RWPE1 (cell line): ENCODE results near the gene SLC25A26.

ENCODE experiments used
- CTCF ChIA-PET: fragments of 350-600 bp; sonication (Branson Sonifier 250); formaldehyde crosslinking; extraction: SDS; loops from one replicate; lab custom pipeline; 2021; lab: Yijun Ruan, JAX
- POLR2A ChIA-PET: fragments of 400-600 bp; formaldehyde crosslinking; extraction: SDS; loops from one replicate; lab custom pipeline; 2020; ENCODE audit warnings: antibody characterized with exemption; ENCODE audit not compliant: low non-redundant PET; lab: Yijun Ruan, JAX
- DNase-seq: peaks from one replicate; pipeline ENCODE4 v3.0.0; 2012; ENCODE audit warnings: low spot score
- H3K27ac ChIP-seq: fragments of 450-650 bp; 2 replicates; pipeline ENCODE4 v1.5.1; 2017
- CTCF ChIP-seq: fragments of 450-650 bp; conservative IDR thresholded peaks from 2 replicates; pipeline ENCODE4 v1.5.1; 2017; ENCODE audit warnings: low read depth, mild to moderate bottlenecking

The SLC25A26 gene

DNA sequence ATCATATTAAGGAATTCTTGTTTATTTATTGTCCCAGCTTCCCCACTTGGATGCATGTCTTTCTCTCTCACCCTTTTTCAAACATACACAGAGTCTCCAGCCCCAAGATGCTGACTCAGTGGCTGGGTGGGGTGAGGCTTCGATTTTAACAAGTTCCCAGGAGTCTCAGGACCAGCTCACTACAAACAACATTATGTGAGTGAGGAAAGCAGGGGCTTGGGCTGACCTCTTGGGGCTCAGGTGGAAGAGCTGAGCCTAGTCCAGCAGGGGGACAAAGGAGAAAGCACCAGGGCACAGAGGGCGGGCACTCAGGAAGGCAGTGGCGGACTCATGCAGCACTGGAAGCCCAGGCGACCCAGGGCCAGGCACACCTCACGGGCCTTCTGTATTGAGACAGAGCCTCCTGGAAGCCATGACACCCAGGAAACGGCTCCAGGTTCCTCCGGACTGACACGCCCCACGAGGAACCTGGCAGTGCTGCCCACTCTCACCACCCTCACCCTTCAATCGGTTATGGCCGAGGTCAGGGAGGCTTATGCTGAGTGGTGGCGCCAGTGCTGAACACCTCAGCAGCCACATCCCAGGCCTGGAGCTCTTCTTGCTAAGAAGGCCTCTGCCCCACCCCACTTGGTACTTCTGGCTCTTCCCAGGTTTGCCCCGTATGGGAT, 182.7 kb downstream of the SLC25A26 start:
- no peak for TF ChIP-seq CTCF
- ChIA-PET POLR2A (no interaction called here), CTCF (interaction anchor here (1.3 kb wide), 1 partner anchor 419 kb away, joined by 4 read pairs; no protein-coding TSS in a partner anchor)
- H3K27ac ChIP-seq = no peak overlapping the region
- DNase-seq = no peak

GRCh38 chr3:66404197-66404596, 183.4 kb downstream of the SLC25A26 start:
- TF ChIP-seq CTCF = no peak
- ChIA-PET POLR2A (no interaction called here), CTCF (interaction anchor here (1.3 kb wide), 1 partner anchor 418 kb away, joined by 4 read pairs; no protein-coding TSS in a partner anchor)
- no peak for DNase-seq
- no peak overlapping the region for H3K27ac ChIP-seq

DNA sequence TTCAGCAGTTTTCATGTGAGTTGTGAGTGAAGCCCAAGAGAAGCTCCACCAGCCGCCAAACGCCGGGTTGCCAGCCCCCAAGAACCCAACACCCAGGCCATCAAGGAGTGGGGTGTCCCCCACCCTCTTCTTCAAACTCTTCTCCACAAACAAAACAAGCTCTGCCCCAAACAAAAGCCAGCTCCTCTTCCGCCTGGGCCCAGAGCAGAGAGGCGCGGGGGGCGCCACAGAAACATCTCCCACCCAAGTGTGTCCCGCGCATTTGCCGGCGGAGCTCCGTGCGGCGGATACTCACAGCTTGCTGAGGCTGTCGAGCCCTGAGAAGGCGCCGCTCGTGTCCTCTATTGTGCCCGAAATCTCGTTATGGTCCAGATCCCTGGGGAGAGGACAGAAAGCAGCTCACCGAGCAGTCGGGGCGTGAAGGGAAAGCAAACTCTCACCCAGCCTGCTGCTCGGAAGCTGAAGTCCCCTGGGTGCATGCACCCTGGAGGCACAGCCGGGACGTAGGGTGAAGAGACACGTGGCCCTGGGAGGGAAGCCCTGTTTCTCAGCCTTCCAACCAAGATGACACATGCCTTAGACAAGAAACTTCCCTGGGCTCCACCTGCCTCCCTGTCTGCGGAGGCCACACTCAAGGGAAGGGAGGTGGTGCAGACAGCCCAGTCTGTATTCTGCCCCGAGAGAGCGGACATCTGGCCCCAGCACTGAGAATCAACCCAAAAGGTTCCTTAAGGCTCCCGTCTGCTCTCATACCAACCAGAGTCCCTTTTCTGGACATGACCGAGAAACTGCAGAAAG, 184.3 kb downstream of the SLC25A26 start:
- POLR2A ChIA-PET = no interaction called here
- no peak for TF ChIP-seq CTCF
- CTCF ChIA-PET = no interaction called here
- DNase-seq = no peak
- H3K27ac ChIP-seq = peak overlapping the region; percentile 30

GRCh38 chr3:66405701-66406091, 184.9 kb downstream of the SLC25A26 start:
- no peak for DNase-seq
- H3K27ac ChIP-seq = peak overlapping the region; percentile 30
- POLR2A ChIA-PET = no interaction called here
- CTCF ChIA-PET = no interaction called here
- no peak for TF ChIP-seq CTCF

DNA sequence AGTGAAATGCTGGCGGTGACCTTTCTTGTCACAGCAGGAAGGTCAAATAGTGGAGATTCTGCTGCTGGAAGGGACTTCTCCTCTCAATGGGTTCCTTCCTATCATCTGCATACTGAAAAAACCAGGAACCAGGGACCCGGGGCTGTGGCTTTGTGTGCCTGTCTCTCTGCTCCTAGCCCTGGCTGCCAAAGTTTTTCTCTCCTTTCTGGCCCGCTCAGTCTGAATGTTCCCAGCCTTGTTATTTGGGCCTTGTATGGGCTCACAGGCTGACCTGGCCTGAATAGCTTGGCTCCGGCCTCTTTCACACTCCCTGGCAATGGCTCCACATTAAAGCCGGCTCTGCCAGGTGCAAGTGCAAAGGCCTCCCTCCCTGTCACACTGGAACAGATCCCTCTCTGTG, 185.4 kb downstream of the SLC25A26 start:
- ChIA-PET CTCF (interaction anchor here (0.6 to 0.9 kb wide), 2 partner anchors 168 to 303 kb away, joined by 3 to 4 read pairs; no protein-coding TSS in a partner anchor), POLR2A (no interaction called here)
- no peak for DNase-seq
- no peak for TF ChIP-seq CTCF
- H3K27ac ChIP-seq = peak overlapping the region; percentile 30

DNA sequence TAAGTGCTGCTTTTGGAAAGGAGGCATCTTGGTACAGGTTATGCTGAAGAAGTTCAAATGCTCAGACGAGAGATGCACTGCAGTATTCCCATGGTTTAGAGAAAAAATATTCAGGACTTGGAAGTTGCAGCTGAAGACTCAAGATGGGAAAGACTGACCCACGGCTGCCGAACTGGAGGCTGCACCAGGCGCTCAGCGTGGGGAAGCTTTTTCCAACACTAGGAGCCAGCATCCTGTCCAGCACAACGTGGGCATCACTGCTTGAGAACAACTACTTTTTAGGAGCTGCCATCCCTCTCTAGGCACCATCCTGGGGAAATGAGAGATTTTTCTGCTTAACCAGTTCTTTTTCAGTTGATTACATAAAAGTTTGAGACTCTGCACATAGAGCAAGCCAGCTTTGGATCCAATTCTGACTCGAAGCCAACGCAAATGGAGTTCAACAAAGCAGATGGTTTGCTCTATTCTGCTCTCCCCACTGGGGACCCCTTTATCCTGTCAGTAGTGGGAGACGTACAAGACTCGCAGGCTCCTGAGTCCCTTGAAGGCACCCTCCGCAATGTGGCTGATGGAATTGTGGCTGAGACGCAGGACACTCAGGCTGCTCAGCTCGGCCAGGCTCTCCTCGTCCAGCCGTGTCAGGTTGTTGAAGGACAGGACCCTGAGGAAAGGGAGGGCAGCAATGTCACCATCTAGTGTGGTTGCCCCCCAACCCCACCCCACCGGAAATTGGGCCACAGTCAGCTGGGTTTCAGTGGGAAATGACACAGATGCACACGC, 186.2 kb downstream of the SLC25A26 start:
- POLR2A ChIA-PET = no interaction called here
- no peak for TF ChIP-seq CTCF
- no peak overlapping the region for H3K27ac ChIP-seq
- CTCF ChIA-PET = interaction anchor here (0.5 to 1.3 kb wide), 6 partner anchors 9 to 409 kb away, joined by 3 to 8 read pairs (median 3); no protein-coding TSS in a partner anchor
- DNase-seq = no peak
